HG02588 (cell line): ENCODE measurements around the gene CLEC7A.

Source experiments
- ATAC-seq: cut with Tn5 transposase; IDR thresholded peaks from one replicate; pipeline ENCODE4 v1.9.1; 2021; ENCODE audit warnings: mild to moderate bottlenecking, moderate library complexity; ENCODE audit not compliant: unreplicated experiment

Gene CLEC7A

DNA sequence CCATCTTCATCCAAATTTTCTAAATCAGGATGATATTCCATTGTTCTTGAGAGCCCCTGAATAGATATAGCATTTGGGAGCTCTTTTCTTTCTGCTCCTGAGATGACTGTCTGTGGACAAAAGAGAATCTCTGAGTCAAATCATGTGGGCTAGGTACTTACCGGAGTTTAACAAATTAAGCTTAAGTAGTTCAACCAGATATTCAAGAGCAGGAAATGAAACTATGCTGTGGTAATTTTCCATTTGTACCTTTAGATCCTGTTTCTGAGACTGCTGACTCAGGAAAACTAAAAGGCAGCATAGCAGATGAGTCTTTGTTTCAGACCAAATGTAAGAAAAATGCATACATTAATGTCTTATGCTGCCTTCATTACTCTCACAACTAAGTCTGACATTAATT, at the start of gene CLEC7A:
CLEC7A (minus strand) TSS at position 158 of the 400 bp plus-strand sequence; CDS start at position 41, 117 bp downstream.
- peak; percentile 67 for ATAC-seq

DNA sequence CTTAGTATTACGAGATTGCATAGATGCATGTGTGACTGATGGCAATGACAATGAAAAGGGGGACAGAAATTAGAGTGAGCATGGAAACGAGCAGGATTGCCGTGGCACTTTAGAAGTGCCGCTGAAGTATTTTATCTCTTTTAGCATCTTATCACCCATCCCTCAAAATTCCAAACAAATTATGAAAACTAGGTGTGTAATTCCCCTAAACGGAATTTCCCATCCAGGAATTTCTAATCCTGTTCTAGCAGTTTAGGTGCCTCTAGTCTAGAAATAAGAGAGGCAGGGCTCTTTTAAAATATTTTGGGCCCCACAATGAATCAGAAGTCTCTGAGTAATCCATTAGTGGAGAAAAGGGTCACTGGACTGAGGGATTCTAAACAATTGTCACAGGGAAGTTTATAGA, 49.8 kb upstream of the CLEC7A start:
- ATAC-seq = no peak

DNA sequence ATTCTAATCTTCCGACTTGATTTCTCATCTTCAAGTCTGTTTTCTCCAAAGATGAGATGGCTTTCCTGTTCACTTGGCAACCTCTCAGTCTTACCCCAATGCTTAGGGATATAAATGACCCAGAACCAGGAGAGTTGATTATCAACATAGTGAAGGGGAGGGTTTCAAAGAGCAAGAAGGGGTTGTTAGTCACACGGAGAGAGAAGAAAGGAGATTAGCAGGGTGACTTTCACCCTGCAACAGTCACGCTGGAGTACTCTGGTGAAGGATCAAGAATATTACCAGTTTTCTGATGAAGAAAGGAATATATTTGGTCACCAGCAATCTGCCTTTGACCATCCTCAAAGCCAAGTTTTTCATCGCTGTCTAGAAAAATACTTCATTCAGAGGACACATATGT, 48.8 kb upstream of the CLEC7A start, which contains the start of gene TMEM52B:
TMEM52B (plus strand) TSS at position 212 of the 400 bp plus-strand sequence. CDS start 543 bp downstream, outside the sequence.
- ATAC-seq = no peak

DNA sequence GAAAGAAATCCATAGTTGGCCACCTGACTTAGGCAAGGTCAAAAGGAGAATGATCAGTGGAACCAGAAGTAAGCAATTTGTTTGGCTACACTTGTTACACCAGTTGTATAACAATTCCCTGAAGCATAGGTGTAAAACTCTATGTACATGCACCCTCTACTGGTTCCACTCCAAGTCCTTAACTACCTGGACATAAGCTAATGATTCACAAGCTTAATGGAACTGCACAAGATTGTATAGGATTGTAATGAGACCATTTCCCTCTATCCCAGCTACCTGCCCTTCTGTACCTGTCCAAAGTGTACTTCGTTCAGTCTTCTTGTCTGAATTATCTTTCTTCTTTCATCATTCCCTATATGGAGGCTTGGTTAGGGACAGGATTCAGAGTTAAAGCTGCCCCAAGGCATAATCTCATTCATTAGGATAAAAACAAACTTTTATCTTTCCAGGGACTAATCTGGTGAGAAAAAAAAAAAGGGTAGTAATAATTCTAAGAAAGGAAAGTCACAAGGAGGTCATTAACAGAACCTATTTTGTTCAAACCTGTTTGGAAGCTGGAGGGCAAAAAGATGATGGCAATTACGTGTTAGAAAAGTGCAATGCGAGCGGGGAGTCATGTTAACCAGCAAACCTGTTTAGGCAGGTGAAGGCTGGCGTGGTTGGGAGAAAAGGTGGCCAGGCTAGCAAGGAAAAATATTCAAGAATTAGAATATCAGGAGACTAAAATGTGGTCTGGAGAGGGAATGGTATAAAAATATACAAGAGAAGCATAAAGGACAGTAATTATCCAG, 46.0 kb upstream of the CLEC7A start:
- ATAC-seq = no peak

DNA sequence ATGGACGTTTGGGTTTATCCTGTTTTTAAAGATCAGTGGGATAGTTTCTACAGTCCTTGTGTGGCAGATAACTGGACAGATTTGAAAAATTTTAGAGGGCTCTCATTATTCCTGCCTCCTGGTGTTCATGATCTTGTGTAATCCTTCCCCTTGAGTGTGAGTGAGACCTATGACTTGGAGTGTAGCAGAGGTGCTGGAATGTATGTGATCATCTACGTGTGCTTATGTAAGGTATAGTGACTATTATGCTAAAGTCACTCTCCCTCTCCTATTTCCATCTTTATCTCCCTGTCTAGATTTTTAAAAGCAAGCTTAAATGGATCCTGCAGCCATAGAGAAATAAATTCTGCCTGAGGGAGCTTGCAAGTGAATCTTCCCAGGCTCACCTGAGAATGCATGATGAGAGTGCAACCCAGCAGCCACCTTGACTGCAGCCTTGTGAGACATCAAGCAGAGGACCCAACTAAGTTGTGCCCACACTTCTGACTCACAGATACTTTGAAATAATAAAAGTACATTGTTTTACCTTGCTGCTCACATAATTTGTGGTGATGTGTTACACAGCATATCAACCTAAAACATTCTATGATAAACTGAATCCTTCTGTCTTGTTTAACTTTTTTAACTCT, 45.1 kb upstream of the CLEC7A start:
- ATAC-seq = no peak

DNA sequence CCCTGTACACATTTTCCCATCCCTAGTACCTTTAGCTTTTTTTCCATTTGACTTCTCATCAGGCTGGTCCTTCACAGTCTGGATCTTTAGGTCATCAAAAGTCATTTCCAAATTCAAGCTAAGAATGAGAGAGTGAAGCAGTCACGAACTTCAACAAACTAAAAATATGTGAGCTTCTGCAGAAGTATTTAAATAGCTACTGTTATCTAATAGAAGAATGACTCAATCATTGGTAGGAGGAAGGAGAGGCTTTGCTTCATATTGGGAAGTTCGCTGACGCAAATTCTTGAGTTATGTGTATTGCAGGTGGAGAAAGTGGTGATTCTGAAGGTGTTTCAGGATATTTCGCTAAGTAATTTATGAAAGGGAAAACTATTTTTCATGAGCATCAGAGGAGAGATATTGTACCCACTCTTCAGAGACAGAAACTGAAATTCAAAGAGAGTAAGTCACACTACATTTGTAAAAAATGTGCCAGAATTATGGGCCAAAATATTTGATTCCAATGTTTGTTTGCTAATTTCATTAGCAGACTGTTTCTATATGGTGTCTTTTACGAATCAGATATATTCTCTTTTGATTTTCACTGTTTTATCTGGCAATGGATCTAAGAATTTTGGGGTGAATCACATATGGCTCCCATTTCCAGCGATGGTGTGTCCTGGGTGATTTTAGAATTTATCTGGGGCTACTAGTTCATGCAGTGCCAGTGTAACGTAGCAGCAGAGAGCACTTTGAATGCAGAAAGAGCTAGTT, 42.2 kb upstream of the CLEC7A start, which contains the start of gene OLR1:
OLR1 (minus strand) TSS at position 160 of the 756 bp plus-strand sequence; CDS start at position 105, 55 bp downstream.
- no peak for ATAC-seq

DNA sequence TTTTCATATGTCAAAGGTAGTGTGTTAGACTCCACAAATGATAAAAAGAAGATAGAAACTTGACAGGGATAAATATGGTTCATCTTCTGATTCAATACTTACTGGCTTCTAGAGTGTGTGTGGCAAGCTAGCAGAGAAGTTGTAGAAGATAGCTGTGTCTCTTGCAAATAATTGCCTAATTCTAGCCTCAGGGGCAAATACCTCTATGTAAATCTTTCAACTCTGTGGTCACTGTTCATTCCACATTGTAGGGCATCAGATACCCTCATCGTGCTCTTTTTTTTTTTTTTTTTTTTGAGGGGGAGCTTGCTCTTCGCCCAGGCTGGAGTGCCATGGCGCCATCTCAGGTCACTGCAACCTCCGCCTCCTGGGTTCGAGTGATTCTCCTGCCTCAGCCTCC, 40.2 kb upstream of the CLEC7A start:
- no peak for ATAC-seq

DNA sequence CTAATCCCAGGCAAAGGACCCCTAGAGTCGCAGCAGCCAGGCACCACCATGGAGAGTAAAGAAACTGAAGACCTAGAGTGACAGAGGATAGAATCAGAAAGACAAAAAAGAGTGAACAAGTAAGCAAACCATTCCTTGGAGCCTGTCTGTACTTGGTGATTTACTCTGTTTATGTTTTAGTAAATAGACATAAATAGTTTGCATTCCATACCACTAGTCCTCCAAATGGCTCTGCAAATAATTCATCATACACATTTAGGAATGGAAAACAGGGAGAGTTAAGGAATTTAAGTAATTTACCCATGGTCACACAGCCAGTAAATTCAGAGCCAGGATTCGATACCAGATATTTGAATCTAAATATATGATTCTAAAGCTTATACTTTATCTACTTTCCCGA, 39.1 kb upstream of the CLEC7A start:
- ATAC-seq = no peak

DNA sequence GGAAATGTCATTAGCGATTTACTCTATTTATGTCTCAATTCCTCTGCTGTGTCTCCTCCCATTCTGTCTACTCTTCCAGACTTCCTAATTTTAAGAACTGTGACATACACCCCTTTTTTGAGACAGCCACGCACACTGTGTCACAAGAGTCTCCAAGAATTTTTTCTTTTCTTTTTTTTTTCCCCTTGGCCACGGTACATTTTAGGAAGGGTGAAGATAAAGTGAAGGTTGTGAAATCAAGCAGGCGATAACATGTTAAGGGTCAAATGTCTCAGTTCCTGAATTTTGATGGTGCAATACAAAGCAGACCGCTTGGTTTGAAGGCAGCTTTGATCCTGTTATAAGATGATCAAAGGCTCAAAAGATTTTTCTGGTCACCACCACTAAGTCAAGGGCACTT, 37.6 kb upstream of the CLEC7A start:
- no peak for ATAC-seq

DNA sequence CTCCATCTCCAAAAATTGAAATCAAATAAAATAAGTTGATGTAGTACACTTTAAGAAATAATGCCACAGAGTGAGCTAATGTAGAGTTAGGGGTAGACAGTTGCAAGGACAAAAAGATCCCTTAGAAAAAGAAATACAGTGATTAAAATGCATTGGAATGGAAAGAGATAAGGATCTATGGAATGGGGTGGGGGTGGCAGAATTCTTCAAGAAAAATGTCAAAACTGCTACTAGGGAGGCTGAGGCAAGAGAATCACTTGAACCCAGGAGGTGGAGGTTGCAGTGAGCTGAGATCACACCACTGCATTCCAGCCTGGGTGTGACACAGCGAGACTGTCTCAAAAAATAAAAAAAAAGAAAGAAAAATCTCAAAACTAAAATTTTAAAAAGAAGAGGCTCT, 35.4 kb upstream of the CLEC7A start:
- ATAC-seq = no peak

DNA sequence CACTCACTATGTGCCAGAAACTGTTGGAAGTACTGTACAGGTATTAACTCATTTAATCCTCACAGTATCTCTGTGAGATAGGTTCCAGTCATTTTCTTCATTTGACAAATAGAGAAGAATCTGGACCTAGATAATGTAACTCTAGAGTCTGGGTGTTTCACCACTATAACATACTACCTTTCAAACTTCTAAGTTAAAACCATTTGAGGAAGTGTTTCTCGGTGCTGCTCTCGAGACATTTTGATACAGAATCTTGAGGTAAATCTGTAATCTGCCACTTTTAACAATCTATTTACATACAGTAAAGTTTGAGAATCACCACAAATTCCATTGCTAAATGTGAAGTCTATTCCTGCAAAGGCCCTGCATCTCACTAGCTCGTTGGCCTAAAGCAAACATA, 33.1 kb upstream of the CLEC7A start:
- no peak for ATAC-seq

DNA sequence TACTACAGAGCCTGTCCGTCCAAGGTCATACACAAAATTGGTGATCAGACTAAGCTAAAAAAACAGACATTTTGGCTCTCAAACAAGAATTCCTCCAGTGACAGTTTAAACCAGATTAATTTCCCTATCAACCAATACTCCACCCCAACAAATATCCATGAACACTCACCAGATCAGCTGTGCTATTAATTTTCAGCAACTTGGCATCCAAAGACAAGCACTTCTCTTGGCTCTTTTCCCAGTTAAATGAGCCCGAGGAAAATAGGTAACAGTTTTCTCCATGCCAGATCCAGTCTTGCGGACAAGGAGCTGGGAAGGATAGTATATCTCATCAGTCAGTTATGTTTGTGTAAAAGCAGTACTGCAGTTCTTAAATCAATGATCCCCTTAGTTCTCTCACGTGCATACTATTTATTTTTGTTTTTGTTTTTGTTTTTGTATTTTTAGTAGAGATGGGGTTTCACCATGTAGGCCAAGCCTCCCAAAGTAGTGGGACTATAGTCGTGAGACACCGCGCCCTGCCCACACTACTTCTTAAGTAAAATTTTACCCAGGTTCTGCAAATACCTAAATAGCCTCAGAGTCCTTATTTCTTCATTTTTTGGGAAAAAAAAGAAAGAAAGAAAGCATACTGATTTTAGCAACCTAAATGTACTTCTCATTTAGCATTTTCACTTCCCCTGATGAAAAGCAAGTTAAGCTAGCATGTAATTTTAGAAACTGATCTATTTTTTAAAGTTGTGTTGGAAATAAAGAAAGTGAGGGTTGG, 30.8 kb upstream of the CLEC7A start:
- ATAC-seq = no peak

DNA sequence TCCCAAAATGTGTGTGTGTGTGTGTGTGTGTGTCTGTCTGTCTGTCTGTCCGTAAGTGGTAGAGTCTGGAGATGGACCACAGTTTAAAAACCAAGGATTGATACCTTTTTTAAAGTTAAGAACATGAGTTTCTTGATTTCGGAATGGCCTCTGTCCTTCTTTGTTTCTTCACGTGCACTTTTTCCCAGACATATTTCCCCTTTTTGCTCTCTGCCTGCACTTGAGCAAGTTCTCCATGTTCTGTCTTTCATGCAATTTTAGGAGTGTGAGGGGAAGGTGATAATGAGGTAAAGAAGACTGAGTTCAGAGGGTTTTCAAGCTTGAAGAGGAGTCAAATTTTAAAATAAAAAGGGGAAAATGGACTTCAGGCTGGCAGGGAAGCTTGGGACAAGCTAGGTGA, 29.3 kb upstream of the CLEC7A start:
- ATAC-seq = no peak

DNA sequence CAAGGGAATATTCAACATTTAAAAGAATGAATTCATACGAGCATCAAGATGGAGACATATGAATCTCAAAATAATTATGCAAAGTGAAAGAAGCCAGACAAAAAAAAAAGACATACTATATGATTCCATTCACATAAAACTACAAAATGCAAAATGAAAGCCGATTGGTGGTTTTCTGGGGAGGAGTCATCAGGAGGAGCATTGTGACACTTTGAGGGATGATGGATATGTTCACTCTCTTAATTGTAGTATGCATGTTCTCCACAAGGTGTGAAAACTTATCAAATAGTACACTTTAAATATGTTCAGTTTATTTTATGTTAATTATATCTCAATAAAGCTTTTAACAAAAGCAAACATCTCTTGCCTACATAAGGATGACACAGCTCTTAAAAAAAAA, 28.4 kb upstream of the CLEC7A start:
- ATAC-seq = no peak

DNA sequence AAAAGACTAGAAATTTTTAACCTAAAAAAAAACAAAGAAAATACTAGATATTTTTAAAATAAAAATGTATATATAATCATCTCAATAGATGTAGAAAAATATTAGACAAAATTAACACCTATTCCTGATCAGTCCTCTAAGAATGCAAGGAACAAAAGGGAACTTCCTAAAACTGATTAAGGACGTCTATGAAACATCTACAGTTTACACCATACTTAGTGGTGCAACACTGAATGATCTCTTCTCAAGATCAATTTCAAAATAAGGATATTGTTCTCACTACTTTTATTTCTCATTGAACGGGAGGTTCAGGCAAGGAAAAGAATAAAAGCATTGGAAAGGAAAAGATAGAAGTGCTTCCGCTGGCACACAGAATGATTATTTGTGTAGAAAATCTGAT, 26.0 kb upstream of the CLEC7A start:
- no peak for ATAC-seq

DNA sequence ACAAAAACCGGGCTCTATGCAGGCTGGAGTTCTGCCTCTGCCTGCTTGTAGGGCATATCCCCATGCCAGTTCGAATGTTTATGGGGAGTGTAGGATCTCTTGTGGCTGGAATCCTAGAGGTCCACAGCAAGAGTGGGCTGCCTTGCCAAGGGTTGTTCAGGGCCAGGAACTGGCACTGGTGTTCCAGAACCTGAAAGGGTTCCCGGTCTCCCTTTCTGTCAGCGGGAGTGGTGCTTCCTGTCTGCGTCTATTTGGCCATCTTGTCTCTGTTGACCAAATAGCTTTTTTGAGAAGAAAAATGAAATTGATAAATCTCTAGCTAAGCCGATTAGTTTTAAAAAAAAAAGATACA, 24.1 kb upstream of the CLEC7A start:
- no peak for ATAC-seq

DNA sequence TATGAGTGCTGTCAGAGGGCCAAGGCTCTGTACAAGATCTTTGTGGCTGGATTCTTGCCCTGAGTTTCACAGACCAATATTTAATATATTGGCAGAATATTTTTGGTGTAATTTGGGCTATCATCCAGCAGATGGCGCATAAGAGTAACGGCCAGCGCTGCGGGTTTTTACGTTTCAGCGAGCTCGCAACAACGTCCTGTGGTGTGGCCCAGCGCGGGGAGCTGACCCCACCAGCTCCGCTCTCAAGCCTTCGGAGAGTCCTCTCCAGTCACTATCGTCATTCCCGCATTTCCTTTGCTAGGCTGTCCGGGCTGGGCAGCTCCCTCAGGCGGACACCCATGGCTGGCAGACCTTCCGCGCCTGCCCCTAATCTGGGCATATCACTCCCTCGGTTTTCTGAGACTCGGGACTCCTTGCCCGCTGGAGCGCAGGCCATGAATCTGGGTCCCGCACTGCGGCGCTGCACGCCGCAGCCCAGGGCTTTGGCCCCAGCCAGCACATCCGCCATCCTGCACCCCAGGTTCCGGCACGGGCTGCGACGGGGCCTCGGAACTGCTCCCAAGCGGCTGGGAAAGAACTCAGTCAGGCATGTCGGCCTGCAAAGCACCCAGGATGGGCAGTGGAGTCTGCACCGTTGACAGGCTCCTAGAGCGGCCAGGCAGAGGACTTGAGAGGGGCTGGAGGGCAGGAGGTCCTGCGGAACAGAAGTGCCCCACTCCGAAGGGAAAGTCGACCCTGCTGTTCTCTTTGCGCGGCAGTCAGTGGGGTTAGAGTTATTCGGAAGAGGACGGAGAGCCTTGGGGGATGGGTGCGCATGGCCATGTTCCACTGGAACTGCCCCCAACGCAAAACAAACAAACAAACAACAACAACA, 23.5 kb upstream of the CLEC7A start:
- ATAC-seq = peak; percentile 47

DNA sequence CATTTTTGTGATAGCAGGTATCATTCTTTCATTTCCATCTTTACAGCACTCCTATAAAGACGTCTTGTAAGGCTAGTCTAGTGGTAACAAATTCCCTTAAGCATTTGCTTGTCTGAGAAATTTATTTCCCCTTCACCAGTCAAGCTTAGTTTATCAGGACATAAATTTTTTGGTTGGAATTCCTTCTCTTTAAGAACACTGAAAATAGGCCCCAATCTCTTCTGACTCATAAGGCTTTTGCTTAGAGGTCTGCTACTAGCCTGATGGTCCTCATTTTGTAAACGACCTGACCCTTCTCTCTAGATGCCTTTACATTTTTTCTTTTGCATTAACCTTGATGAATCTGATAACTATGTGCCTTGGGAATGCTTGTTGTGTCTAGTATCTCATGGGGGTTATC, 21.6 kb upstream of the CLEC7A start:
- ATAC-seq = no peak

DNA sequence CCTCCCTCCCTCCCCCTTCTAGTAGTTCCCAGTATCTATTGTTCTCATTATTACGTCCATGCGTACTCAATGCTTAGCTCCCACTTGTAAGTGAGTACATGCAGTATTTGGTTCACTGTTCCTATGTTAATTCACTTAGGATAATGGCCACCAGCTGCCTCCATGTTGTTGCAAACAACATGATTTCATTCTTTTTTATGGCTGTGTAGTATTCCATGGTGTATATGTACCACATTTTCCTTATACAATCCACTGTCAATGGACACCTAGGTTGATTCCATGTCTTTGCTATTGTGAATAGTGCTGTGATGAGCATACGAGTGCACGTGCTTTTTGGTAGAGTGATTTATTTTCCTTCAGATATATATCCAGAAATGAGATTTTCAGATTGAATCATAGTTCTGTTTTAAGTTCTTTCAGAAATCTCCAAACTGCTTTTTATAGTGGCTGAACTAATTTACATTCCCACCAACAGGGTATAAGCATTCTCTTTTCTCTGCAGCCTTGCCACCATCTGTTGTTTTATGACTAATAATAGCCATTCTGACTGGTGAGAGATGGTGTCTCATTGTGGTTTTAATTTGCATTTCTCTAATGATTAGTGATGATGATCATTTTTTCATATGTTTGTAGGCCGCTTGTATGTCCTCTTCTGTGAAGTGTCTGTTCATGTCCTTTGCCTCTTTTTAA, 17.9 kb upstream of the CLEC7A start:
- ATAC-seq = peak; percentile 65
